HG02678 (cell line): ENCODE results near the gene EEF1AKMT3.
"Not testable (repeated sequence)": the region's sequence is repeated elsewhere in the genome, so short reads cannot be mapped to it uniquely, and the experiment has no call there.

ENCODE experiments used
- ATAC-seq: cut with Tn5 transposase; IDR thresholded peaks from one replicate; pipeline ENCODE4 v1.9.1; 2021; ENCODE audit warnings: mild to moderate bottlenecking, moderate library complexity; ENCODE audit not compliant: unreplicated experiment

The EEF1AKMT3 gene

DNA sequence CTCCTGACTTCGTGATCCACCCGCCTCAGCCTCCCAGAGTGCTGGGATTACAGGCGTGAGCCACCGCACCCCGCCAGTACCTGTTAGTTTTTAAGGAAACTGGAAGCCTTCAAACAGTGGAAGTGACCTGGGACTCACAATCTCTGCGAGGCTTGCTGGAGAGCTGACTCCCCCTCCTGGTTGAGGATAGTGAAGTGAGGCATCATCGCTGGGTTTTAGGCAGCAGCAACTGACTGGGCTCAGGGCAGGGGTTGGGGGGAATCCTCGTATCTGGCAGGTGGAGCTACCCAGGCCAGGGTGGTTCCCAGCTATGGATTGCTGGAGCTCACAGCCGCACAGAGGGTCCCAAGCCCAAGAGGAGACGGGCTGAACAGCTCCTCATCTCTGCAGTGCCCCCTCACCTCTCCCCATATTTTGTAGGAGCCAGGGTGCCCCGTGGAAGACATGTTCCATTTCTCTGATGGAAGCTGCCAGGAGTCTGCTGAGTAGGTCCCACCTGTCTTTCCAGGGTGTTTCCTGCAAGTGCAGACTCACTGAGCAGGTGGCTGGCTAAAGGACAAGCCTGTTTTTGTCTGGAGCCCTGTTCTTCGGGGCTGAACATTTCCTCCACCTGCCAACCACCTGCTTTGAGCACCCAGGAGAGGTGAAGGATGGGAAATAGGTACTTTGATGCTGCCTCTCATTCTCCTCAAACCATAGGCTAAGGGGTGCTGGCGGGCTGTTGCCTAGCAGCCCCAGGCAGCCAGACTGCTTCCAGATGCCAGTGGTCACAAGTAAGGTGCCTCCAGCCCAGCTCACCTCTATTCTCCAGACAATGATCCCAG lies 43.0 kb downstream of the EEF1AKMT3 start:
- no peak for ATAC-seq

DNA sequence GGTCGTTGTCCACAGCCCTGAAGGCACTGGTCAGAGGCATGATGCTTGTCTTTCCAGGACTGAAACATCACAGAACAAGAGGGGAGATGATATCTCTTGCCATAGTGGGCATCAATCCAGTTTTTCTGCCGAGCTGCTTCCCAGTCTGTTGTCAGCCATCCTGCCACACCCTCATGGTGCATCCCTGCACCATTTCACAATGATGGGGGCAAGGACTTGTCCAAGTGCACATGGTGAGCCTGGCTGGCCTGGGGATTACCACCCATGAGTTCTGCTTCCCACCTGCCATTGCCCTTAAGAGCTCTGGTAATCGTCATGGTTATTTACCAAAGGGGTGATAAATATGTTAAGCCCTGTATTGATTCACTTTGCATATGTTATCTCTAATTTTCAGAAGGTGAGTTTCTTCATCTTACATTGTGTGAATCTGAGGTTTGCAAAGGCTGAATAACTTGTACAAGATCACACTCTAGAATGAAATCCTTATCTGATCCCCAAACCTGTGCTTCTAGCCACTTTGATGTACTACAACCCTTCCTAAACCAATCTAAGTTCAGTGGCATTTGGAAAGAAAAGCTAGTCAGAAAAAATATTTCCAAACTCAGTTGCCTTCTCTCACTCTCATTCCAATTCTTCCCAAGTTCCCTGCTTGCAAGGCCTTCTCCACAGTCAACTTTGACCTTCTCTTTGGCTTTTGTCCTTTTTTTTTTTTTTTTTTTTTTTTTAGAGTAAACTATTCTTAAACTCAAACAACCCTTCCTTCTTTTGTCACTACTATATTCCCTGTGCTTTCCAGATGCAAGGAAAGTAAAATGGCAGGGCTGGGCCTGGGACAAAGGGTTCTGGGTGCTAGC lies 43.8 kb downstream of the EEF1AKMT3 start:
- ATAC-seq, result no peak

DNA sequence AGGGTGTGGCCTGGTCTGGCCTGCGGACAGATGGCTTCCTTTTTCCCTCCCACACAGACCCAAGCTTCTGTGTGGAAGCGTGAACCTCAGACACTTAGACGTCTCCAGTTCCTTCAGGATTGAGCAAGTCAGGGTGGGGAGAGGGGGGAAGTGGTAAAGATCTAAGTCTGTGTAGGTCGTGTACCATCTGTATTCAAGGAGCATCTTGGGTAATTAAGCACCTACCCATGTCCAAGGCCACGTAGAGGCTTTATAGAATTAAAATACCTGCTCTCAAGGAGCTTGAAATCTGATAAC lies 44.4 kb downstream of the EEF1AKMT3 start:
- ATAC-seq, result no peak

DNA sequence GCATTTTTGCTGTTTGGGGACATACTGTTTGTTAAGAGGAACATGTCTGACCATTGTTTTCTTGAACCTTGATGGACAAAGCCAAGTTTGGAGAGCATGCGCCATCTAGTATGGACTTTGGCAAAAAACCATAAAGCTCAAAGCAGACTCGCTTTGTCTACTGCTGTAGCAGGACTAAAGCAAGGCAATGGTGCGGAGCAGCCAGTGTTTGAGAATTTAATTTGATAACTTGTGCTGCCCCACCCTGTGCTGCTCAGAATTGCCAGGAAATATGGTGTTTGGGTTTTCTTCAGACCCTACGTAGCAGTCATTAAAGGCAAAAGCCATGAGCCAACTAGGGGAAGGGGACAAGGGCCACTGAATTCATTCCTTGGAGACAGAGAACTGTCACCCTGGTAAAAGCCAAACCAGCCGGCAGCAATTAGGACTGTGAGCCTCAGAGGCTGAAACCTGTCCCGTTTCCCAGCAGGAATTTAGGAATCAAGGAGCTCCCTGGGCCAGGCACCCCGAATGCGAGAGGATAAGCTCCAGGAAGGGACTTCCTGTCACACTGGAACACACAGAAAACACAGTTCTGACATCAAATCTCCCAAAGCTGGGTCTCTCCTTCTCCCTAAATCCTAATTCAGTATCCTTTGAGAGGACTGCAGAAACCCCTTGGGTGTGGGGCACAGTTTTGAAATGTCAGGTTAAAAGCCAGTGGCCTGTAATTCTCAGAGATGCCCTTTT lies 45.0 kb downstream of the EEF1AKMT3 start:
- ATAC-seq, result no peak

DNA sequence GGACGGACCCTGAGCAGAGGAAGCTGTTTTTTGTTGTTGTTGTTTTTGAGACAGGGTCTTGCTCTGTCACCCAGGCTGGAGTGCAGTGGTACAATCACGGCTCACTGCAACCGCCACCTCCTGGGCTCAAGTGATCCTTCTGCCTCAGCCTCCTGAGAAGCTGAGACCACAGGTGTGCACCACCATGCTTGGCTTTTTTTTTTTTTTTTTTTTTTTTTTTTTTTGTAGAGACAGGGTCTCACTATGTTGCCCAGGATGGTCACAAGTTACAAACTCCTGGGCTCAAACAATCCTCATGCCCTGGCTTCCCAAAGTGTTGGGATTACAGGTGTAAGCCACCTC lies 45.5 kb downstream of the EEF1AKMT3 start:
- not testable (repeated sequence) for ATAC-seq

DNA sequence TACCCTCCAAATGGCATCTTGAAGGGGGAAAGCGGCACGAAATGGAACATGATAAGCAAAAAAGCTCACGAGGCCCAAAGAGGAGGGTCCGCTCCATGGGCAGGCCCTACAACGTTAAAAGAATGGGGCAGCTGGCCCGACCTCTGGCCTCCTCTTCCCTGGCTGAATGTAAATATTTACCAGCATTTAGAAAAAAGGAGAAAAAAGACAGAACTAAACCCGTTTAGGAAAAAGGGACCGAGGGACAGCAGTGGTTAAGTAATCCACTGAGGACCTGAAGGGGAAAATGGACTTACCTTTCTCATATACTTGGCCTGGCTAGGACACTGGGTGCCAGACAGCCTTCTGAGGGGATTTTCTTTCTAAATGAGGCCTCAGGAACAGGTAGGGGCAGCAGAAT lies 47.7 kb downstream of the EEF1AKMT3 start:
- not testable (repeated sequence) for ATAC-seq

DNA sequence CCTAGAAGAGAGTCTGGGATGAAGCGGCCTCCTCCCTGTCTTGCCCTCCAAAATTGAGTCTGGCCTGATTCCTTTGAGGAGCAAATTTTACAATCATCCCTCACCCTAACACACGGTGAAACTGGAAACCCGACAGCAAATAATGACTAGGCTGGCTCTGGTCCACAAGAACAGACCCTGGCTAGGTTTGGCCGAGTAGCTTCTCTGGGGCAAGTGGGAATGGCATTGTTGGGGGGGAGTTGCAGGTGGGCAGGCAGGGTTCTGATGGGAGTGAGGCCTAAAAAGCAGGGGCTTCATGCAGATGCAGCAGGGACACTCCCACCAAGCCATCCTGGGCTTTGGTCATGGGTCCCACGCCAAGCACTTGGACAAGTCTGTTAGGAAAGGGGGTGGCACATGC lies 48.6 kb downstream of the EEF1AKMT3 start:
- not testable (repeated sequence) for ATAC-seq

DNA sequence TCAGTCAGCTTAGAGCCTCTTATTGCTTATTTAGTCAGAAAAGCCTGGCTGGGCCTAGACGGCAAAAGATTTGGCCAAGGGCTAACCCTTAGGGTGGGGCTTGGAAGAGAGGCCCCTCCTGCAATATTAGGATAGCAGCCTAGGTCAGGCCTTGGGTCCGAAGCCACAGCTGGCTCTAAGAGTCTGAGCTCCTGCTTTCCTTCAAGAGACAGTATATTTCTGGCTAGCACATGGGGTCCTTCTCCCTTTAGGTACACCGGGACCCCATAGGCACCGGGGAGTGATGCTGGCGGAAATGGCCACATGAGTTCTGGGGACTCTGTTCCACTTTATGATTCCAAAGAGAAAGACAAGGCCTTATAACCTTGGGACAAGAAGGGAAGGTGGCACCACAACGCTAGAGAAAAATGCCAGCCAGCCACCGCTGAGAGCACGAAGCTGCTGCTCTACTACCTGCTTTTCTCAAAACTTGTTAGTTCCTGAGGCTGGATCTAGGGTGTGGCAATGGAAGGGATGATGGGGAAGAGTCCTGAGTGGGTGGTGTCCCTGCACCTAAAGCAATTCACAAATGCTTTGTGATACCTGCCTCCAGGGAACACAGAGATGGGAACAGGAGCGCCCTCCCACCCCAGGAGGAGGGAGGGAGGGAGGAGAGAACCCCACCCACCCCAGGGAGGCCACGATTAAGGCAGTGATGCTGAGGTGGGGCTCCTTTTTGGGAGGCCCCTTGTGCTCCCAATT lies 49.2 kb downstream of the EEF1AKMT3 start:
- no peak for ATAC-seq

DNA sequence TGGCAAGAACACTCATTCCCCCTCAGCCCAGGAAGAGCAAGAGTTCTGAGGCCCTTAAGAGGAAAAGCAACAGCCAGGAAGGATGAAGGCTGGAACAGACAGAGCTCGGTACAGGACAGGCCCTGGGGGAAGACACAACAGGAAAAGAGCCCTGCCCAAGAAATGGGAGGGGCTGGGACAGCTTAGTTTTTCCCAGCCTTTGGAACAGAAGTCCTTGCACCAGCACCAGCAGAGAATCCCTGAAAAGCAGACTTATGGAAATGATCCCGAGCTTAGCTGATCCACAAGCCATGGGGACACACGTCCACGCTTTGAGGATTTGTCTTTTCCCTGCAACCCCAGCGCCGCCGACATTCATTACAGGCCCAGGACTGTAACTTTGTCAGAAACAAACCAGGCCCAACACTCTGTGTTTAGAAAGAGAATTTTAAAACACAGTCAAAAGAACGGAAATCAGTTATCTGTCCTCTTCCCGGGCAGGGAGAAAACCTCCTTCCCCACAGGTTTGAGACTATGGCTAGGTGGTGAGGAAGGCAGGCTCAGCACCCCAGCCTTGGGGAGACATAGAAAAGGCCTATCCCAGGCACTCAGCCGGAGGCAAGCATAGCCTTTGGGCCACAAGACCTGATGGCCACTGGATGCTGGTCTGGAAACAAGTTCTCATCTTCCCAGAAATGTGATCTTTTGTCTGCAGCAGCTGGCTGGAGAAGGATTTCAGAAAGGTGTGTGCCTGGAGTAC lies 50.1 kb downstream of the EEF1AKMT3 start:
- ATAC-seq, result no peak

DNA sequence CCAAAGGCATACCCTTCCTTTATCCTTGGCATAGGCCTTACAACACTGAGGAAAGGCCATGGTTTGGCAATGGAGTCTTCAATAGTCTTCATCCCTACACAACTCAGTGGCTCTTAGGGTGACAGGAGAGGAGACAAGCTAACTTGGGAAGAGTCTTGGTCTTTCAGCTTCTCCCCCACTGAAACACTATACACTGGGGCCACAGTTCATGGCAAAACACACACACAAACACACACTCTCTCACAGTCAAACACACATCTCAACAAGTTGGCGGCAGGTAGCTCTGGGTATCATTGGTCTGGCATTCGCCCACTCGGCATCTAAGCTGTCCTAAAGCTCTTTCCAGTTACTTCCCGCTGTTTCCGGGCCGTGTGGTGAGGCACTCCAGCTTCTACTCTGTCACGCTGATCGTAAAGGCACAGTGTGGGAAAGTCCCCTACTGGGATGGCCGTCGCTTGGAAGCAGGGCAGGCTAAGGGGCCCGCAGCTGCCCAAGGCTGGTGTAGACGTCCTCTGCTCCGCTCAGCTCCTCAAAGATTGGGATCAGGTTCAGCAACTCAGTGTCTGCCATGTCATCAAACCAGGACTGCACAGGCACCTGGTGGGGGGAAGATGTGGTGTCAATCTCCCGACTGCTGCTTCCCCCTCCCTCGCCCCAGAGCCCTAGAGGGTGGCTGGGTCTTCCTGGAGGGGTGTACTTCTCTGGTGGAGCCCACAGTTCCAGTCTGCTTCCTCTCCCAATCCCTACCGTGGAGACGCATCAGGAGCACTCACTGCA lies 50.9 kb downstream of the EEF1AKMT3 start:
- ATAC-seq, result no peak

DNA sequence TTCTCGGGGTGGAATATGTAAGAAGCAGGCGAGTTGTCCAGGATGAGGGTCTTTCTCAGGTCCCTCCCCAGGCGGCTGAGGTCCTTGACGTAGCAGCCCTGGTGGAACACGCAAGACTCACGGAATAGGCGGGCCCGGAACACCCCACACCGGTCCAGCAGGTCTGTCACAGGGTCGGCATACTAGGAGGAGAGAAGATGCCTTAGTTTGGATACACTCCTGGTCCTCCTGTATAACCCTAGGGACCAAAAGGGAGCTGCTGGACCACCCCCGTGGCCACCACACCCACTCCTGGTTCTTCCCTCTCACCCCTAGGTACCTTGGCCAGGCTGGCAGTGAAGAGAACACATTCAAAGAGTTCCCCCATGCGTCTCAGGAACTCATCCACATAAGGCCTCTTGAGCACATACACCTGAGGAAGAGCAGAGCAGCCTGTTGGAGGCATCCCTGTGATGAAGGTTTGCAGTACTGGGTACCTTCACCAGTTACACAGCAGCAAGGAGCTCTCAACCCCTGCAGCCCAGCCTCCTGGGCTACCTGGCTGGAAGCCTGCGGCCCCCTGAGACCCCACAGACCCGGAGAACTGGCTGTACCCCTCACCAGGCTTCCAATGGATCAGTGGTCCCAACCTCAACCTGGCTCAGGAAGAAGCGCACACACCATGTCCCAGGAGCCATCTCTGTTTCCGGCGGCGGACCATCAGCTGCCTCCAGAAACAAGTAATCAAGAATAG lies 51.7 kb downstream of the EEF1AKMT3 start:
- ATAC-seq, result no peak

DNA sequence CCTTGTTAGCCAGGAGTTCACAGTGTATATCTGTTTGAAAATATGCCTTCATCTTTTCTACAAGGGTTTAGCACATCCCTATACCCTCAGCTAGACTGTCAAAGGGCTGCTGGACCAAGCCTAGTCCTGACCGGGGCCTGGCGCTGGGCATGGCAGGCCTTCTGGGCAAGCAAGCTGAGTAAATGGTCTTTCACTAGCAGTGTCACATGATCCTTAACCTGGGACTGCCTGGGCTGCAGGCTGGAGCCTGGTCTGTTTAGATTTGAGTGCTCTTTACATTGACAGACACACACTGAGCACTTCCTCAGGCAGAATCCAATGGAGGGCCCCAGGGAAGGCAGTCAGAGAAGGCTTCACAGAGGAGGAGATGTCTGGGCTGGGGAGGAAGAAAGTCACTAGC lies 53.0 kb downstream of the EEF1AKMT3 start:
- no peak for ATAC-seq

DNA sequence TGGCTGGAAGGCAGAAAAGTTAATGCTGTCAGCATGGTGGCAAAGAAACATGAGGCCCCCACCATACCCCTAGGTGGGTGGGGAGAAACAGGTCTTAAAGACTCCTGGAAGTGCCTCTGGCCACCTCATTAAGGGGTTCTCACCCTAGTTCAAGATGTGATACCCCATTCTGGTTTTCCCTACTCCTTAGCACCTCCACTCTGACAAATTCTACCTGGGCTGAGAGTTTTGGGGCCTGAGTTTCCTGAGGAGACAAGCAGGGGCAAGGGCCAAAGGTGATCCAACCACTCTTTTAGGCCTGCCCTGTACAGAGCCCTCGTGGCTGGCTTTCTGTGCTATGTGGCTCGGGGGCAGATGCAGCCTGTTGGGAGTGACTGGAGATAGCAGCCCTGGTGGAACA lies 54.0 kb downstream of the EEF1AKMT3 start:
- ATAC-seq, result no peak

DNA sequence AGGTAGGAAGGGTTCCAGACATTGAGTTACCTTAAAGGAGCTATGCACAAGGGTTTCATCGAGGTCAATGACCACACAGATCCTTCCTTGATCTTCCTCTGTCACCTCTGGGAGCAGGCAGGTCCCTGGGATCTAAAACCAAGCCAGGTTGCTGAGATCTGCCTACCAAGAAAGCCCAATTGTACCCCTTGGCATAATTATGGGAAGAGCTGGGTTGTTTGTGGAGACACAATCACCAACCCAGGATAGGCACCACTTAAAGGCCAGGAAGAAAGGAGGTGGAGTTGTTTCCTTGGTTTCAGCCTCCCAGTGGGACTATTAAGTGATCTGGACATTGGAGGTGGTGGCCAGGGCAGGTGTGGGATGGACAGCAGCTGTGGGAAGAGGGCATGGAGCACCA lies 54.6 kb downstream of the EEF1AKMT3 start:
- no peak for ATAC-seq

DNA sequence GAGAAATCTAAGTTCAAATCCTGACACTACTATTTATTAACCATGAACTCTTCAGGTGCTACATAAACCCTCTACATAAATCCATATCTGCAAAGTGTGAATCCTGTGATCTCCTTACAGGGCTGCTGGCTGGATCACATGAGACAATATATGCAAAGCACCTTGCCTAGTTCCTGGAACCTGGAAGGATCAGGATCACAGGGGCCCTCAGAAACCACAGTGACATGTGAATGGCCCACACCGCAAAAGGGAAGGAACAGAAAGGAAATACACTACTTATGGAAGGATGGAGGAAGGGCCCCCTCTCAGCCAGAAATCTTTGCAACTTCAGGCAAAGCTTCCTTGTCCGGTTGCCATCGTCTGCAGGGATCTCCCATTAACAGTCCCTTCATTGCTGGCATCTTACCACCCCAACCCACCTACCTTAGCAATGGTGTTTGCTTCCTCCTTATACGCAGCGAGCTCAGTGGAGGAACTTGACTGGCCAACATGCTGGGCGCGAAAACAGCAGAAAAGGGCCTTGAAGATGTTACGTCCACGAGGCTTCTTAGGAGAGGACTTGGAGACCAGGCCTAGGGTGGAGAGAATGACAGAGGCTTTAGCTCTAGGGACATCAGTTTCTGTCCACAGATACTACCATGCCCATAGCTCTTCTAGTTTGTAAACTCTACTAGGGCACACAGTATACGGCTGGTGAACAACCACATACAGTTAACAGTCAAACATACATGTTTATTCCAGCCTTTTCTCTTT lies 56.8 kb downstream of the EEF1AKMT3 start:
- ATAC-seq, result no peak

DNA sequence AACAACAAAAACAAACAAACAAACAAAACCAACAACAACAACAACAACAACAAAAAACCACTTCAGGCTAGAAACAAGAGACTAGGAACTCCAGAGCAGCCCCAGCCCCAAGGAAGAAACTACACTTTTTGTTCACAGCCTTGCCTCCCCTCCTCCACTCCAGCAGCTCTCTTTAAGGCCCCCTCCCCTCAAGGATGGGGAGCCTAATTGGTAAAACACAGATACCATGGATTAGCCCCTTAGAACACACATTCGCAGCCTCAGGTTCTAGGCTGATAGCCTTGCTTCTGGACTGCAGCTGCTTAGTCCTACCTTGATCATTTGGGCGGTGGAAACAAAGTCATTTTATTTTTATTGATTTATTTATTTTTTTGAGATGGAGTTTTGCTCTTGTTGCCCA lies 58.0 kb downstream of the EEF1AKMT3 start:
- ATAC-seq, result no peak
